IMR-90 (cell line): ENCODE data around the gene ZNF599. TPM values are rescaled to one million over a fixed set of nuclear protein-coding genes. Genes with fewer than 3 reads are reported as not detected.

Experiments
- ATAC-seq: fragments of 200-7000 bp; cut with Tn5 transposase; 2 replicates; pipeline ENCODE4 v1.9.1; 2020; ENCODE audit warnings: low read depth, mild to moderate bottlenecking, moderate library complexity
- BruUV-seq: library from RNA; stranded (reverse); fragments of 400-500 nt; replicated peaks from 2 replicates; lab custom pipeline; 2021; lab: Mats Ljungman, UMichigan
- CTCF ChIA-PET: fragments of 300-600 bp; formaldehyde crosslinking; extraction: SDS; loops from one replicate; lab custom pipeline; 2021; ENCODE audit warnings: antibody characterized with exemption; lab: Yijun Ruan, JAX
- POLR2A ChIA-PET: fragments of 300-600 bp; sonication (Branson Sonifier 250); formaldehyde crosslinking; loops from one replicate; lab custom pipeline; 2022; ENCODE audit warnings: antibody characterized with exemption; ENCODE audit not compliant: unreplicated experiment; lab: Charles Lee
- DNase-seq: peaks from one replicate; pipeline ENCODE4 v3.0.0; 2013
- H2AFZ ChIP-seq: replicated peaks from 2 replicates; pipeline ENCODE3; 2013; ENCODE audit warnings: low read length, mild to moderate bottlenecking; ENCODE audit not compliant: poor library complexity
- H2AK5ac ChIP-seq: 2 replicates; pipeline ENCODE4 v1.6.1; 2013; ENCODE audit warnings: low read depth, low read length, inconsistent platforms
- H2AK9ac ChIP-seq: replicated peaks from 2 replicates; pipeline ENCODE3; 2013; ENCODE audit warnings: mild to moderate bottlenecking, low read depth, low read length, moderate library complexity; ENCODE audit not compliant: poor library complexity
- H2BK120ac ChIP-seq: 2 replicates; pipeline ENCODE4 v1.6.1; 2013; ENCODE audit warnings: low read depth, low read length, inconsistent platforms
- H2BK15ac ChIP-seq: 3 replicates; pipeline ENCODE4 v1.6.1; 2013; ENCODE audit warnings: low read depth, low read length, inconsistent platforms
- H2BK20ac ChIP-seq: 2 replicates; pipeline ENCODE4 v1.6.1; 2013; ENCODE audit warnings: low read depth, mild to moderate bottlenecking, inconsistent platforms, low read length, moderate library complexity
- H2BK5ac ChIP-seq: 2 replicates; pipeline ENCODE4 v1.6.1; 2013; ENCODE audit warnings: mild to moderate bottlenecking, low read depth, low read length, inconsistent platforms; ENCODE audit not compliant: poor library complexity, severe bottlenecking
- H3K14ac ChIP-seq: replicated peaks from 2 replicates; pipeline ENCODE4 v1.6.1; 2013; ENCODE audit warnings: low read depth, low read length, inconsistent platforms
- H3K18ac ChIP-seq: 2 replicates; pipeline ENCODE4 v1.6.1; 2013; ENCODE audit warnings: low read depth, low read length, control low read depth
- H3K23ac ChIP-seq: 2 replicates; pipeline ENCODE4 v1.6.1; 2013; ENCODE audit warnings: low read depth, low read length, inconsistent platforms
- H3K27ac ChIP-seq: 2 replicates; pipeline ENCODE4 v1.5.1; 2013; ENCODE audit warnings: mild to moderate bottlenecking, control low read depth, low read length; ENCODE audit not compliant: insufficient read depth
- H3K27me3 ChIP-seq: 2 replicates; pipeline ENCODE4 v1.6.1; 2013; ENCODE audit warnings: low read length; ENCODE audit not compliant: control insufficient read depth, insufficient read depth
- H3K36me3 ChIP-seq: 2 replicates; pipeline ENCODE4 v1.6.1; 2013; ENCODE audit warnings: low read length, mixed read lengths; ENCODE audit not compliant: control insufficient read depth, insufficient read depth
- H3K4ac ChIP-seq: 2 replicates; pipeline ENCODE4 v1.6.1; 2013; ENCODE audit warnings: low read depth, low read length, inconsistent platforms
- H3K4me1 ChIP-seq: 2 replicates; pipeline ENCODE4 v1.6.1; 2013; ENCODE audit warnings: low read length, mixed read lengths; ENCODE audit not compliant: control insufficient read depth, insufficient read depth
- H3K4me2 ChIP-seq: 2 replicates; pipeline ENCODE4 v1.6.1; 2013; ENCODE audit warnings: low read depth, mild to moderate bottlenecking, control low read depth, low read length, moderate library complexity
- H3K4me3 ChIP-seq: 2 replicates; pipeline ENCODE4 v1.5.1; 2013; ENCODE audit warnings: low read depth, mild to moderate bottlenecking, control low read depth, low read length, moderate library complexity; ENCODE audit not compliant: insufficient read depth
- H3K56ac ChIP-seq: 2 replicates; pipeline ENCODE4 v1.6.1; 2013; ENCODE audit warnings: low read length, inconsistent platforms; ENCODE audit not compliant: insufficient read depth; ENCODE audit errors: extremely low read depth
- H3K79me1 ChIP-seq, 2 experiments: 2 replicates each; pipeline ENCODE4 v1.6.1; 2013; ENCODE audit warnings: low read length in 2 of 2, inconsistent platforms in 1 of 2, low read depth in 1 of 2
- H3K9ac ChIP-seq: 2 replicates; pipeline ENCODE4 v1.6.1; 2013; ENCODE audit warnings: low read depth, low read length, control low read depth
- H3K9me1 ChIP-seq: 2 replicates; pipeline ENCODE4 v1.6.1; 2013; ENCODE audit warnings: low read length, inconsistent platforms; ENCODE audit not compliant: insufficient read depth
- H3K9me3 ChIP-seq: 2 replicates; pipeline ENCODE4 v1.6.1; 2013; ENCODE audit warnings: low read length; ENCODE audit not compliant: control insufficient read depth, insufficient read depth
- H4K20me1 ChIP-seq: 2 replicates; pipeline ENCODE4 v1.6.1; 2013; ENCODE audit warnings: low read length, inconsistent platforms; ENCODE audit not compliant: insufficient read depth
- H4K5ac ChIP-seq: 2 replicates; pipeline ENCODE4 v1.6.1; 2013; ENCODE audit warnings: mild to moderate bottlenecking, low read depth, low read length, control low read depth
- H4K8ac ChIP-seq, 2 experiments: 2 replicates each; pipeline ENCODE4 v1.6.1; 2013; ENCODE audit warnings: low read depth in 2 of 2, low read length in 2 of 2, control low read depth in 1 of 2, inconsistent platforms in 1 of 2
- H4K91ac ChIP-seq: 2 replicates; pipeline ENCODE4 v1.6.1; 2013; ENCODE audit warnings: low read depth, low read length, inconsistent platforms; ENCODE audit not compliant: insufficient read depth
- BHLHE40 ChIP-seq: fragments of 150-350 bp; IDR thresholded peaks from 2 replicates; pipeline ENCODE4 v1.6.1; 2016; ENCODE audit warnings: mild to moderate bottlenecking, low read depth, low read length
- CEBPB ChIP-seq: IDR thresholded peaks from 2 replicates; pipeline ENCODE4 v1.6.1; 2012; ENCODE audit warnings: low read depth, low read length, improper control_type of control experiment
- MAZ ChIP-seq: IDR thresholded peaks from 2 replicates; pipeline ENCODE4 v1.6.1; 2012; ENCODE audit warnings: low read depth, mild to moderate bottlenecking, low read length, improper control_type of control experiment, moderate library complexity, borderline replicate concordance
- MXI1 ChIP-seq: IDR thresholded peaks from 2 replicates; pipeline ENCODE4 v1.6.1; 2012; ENCODE audit warnings: low read depth, mild to moderate bottlenecking, low read length, moderate library complexity, borderline replicate concordance
- WGBS, 2 experiments: methylation state at CpG; one replicate each; pipeline versions ENCODE4 v1.1.5 to v1.1.7; 2013; ENCODE audit warnings: missing lambda C conversion rate in 2 of 2; ENCODE audit not compliant: insufficient read length in 1 of 2; ENCODE audit errors: extremely low coverage in 2 of 2; 5-methylcytosine and 5-hydroxymethylcytosine counted together
- dilution Hi-C: fragments of 300-500 bp; cut with HindIII; formaldehyde crosslinking; loops from one replicate; pipeline ENCODE4 v1.14.3; 2018; ENCODE audit warnings: low sequenced_read_pairs; ENCODE audit not compliant: unreplicated experiment
- in situ Hi-C: fragments of 300-500 bp; cut with MboI; formaldehyde crosslinking; loops from 3 replicates; pipeline ENCODE4 v1.14.3; 2019; ENCODE audit warnings: low sequenced_read_pairs, inconsistent platforms, mixed read lengths
- intact Hi-C: fragments of 100-400 bp; cut with micrococcal nuclease; formaldehyde crosslinking; loops from 2 replicates; pipeline ENCODE4 v1.10.0; 2022
- polyA plus RNA-seq, 3 experiments: library from polyadenylated mRNA; depleted of rRNA; stranded (reverse); fragments of >200 nt; gene quantifications; 2 replicates each; pipeline ENCODE4 v1.2.3, GENCODE V29; 2012; ENCODE audit warnings: low replicate concordance in 1 of 3
- total RNA-seq: library from RNA; depleted of rRNA; stranded (reverse); fragments of >200 nt; gene quantifications from 2 replicates; pipeline ENCODE4 v1.2.3, GENCODE V29; 2012
- TF ChIP-seq, protein P1 (sequence below): conservative IDR thresholded peaks from 2 replicates; pipeline ENCODE4 v1.5.1; 2012; ENCODE audit warnings: mild to moderate bottlenecking, low read depth, low read length, improper control_type of control experiment

The ZNF599 gene
- total and polyA plus RNA-seq, 2 of the 4 experiments (the other 2 are of a cell fraction), result 3.4 to 5.9 TPM

DNA sequence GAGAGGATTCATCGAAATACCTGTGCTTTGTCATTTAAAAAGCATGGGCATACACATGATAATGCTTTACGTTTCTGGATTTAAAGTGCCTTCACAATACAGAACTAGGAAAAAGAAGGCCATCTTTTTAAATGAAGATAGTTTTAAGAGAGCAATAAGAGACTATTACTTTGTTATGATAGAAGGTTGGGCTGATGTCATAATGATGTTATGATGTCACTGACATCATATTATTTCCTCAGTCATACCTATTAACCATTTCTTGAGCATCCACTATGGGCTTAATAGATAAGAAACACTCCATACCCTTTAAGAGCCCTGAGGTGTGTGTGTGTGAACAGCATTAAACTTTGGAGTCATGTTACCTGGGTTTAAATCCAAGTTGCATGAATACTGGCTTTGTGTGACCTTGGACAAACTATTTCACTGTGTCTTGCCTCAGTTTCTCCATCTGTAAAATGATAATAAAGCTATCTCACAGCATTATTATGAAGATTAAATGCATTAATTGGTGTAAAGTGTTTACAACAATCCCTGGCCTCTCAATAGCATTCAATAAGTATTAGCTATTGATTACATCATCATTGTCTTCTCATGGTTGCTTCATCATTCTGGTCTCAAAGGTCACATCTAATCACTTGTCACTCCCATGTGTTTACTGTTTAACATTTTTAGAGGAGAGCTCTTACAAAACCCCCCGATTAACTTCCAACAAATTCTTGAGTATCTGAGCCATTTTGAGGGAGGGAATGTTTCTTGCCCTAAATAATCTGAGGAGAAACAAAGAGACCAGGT lies 27.9 kb downstream of the ZNF599 start:
- no peaks in the 10 kb centered on the region for H3K79me1 ChIP-seq
- H3K4me1 ChIP-seq, result no peaks in the 10 kb centered on the region
- ChIA-PET CTCF (no interaction called here), POLR2A (no interaction called here)
- ATAC-seq, result no peak
- no peak overlapping the region for H2AFZ ChIP-seq
- no peak for DNase-seq
- in situ Hi-C loops (no loop called here), intact Hi-C loops (no loop called here), dilution Hi-C loops (no loop called here)
- WGBS, 2 experiments, result no CpG with 5 or more reads among the region's 3 CpGs
- H3K27me3 ChIP-seq, result no peaks in the 10 kb centered on the region
- H2BK120ac ChIP-seq, result no peak overlapping the region
- H2AK5ac ChIP-seq, result no peak overlapping the region
- H3K9ac ChIP-seq, result no peak overlapping the region
- H4K91ac ChIP-seq, result no peak overlapping the region
- peaks cover under 1% of the 10 kb centered on the region; the same call in 1 of the 2 replicates for H3K36me3 ChIP-seq
- H3K4ac ChIP-seq, result no peak overlapping the region
- no peak overlapping the region for H2BK5ac ChIP-seq
- no peak overlapping the region for H3K23ac ChIP-seq
- no peaks in the 10 kb centered on the region for H4K20me1 ChIP-seq
- H3K18ac ChIP-seq, result no peak overlapping the region
- no peak overlapping the region for H3K27ac ChIP-seq
- no TSS peak for BruUV-seq
- H3K56ac ChIP-seq, result no peak overlapping the region
- H3K9me3 ChIP-seq, result peaks cover 31% of the 10 kb centered on the region
- no peak overlapping the region for H3K4me2 ChIP-seq
- H3K14ac ChIP-seq, result no peak overlapping the region
- H2BK20ac ChIP-seq, result no peak overlapping the region
- no peak overlapping the region for H2AK9ac ChIP-seq
- no peaks in the 10 kb centered on the region for H3K9me1 ChIP-seq
- no peak overlapping the region for H3K4me3 ChIP-seq
- H4K5ac ChIP-seq, result no peak overlapping the region
- H4K8ac ChIP-seq, result no peak overlapping the region
- TF ChIP-seq, protein P1, sequence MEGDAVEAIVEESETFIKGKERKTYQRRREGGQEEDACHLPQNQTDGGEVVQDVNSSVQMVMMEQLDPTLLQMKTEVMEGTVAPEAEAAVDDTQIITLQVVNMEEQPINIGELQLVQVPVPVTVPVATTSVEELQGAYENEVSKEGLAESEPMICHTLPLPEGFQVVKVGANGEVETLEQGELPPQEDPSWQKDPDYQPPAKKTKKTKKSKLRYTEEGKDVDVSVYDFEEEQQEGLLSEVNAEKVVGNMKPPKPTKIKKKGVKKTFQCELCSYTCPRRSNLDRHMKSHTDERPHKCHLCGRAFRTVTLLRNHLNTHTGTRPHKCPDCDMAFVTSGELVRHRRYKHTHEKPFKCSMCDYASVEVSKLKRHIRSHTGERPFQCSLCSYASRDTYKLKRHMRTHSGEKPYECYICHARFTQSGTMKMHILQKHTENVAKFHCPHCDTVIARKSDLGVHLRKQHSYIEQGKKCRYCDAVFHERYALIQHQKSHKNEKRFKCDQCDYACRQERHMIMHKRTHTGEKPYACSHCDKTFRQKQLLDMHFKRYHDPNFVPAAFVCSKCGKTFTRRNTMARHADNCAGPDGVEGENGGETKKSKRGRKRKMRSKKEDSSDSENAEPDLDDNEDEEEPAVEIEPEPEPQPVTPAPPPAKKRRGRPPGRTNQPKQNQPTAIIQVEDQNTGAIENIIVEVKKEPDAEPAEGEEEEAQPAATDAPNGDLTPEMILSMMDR, result no peak
- TF ChIP-seq MAZ (no peak), CEBPB (peak; percentile 39; the same call in 1 of the 2 replicates), BHLHE40 (no peak), MXI1 (no peak)
- H2BK15ac ChIP-seq, result no peak overlapping the region
